ENCODE results near the gene SARDH. TPM values are rescaled to one million over a fixed set of nuclear protein-coding genes. Genes with fewer than 3 reads are reported as not detected.

The SARDH gene
- total and polyA plus RNA-seq, 9 of the 15 experiments (the other 6 are each of a cell fraction or from before 2014, with no cell fraction given): 0.14 TPM; not detected in 8

DNA sequence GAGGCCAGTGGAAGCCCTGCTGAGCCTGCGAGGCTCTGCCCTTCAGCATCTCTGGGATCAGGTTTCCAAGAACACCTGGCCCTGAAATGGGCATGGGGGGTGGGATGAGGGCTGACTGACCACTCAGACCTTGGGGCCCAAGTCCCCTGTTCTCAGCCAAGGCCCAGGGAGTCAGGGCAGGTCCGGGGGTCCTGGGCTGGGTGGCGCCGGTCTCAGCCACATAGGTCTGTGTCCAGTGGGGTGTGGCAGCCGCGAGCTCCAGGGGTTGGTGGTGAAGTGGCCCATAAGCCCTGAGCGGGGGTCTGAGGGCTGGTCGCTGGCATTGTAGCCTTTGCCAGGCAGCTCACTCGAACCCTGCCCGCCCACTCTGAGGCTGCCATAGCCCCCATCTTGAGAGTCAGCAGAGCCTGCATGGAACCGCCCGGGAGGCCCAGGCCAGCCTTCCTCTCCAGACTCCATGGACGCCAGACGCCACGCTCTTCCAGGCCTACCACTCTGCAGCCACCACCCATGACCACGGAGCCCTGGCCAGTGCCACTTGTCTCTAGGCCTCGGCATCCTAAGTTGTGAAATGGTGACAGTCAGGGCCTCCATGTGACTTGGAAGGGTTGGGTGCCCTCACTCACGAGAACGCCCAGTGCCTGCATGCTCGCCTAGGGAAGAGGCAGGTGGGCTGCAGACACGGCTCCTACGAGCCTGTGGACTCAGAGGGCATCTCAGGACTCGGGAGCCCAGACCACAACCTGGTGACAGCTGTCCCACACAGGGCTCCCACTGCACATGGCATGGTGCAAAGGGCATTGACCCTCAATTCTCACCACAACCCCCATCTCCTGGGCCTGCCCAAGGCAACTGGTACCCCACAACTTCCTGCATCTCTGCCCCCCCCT is 108.7 kb downstream of the SARDH start (continued):
- TF ChIP-seq, protein P1, sequence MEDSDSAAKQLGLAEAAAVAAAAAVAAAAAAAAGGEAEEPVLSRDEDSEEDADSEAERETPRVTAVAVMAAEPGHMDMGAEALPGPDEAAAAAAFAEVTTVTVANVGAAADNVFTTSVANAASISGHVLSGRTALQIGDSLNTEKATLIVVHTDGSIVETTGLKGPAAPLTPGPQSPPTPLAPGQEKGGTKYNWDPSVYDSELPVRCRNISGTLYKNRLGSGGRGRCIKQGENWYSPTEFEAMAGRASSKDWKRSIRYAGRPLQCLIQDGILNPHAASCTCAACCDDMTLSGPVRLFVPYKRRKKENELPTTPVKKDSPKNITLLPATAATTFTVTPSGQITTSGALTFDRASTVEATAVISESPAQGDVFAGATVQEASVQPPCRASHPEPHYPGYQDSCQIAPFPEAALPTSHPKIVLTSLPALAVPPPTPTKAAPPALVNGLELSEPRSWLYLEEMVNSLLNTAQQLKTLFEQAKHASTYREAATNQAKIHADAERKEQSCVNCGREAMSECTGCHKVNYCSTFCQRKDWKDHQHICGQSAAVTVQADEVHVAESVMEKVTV (CRISPR knock-in tag; IDR thresholded peaks at IDR 0.05): no peak

- Histone ChIP-seq H3K4me2 (ENCODE audit: insufficient read depth, low read length) (no peak overlapping the region), H3K4me3 (no peak overlapping the region), H3K27me3 (ENCODE audit: control insufficient read depth in 2 of 2, insufficient read depth in 2 of 2, low read length in 2 of 2) (peaks cover 0 to 36% of the 10 kb centered on the region in 2 experiments; a peak in 2 of 5 replicates), H3K27ac (ENCODE audit: extremely low read depth, low read depth, low read length) (no peak overlapping the region), H4K20me1 (replicated peaks; ENCODE audit: control insufficient read depth, insufficient read depth, low read length) (no peaks in the 10 kb centered on the region), H3K36me3 (ENCODE audit: control insufficient read depth, insufficient read depth, low read length) (no peaks in the 10 kb centered on the region), H3K9me1 (ENCODE audit: control insufficient read depth, insufficient read depth, low read length) (no peaks in the 10 kb centered on the region), H3K4me1 (replicated peaks in 1 of 2; ENCODE audit: control insufficient read depth in 2 of 2, insufficient read depth in 2 of 2, low read length in 2 of 2) (0 out of 5 replicates have a peak, but pooled peaks cover 0 to 3% of the 10 kb centered on the region in 2 experiments), H2AFZ (ENCODE audit: low read depth, low read length) (no peak overlapping the region), H3K9me3 (replicated peaks; ENCODE audit: control insufficient read depth, insufficient read depth, low read depth, low read length) (no peaks in the 10 kb centered on the region), H3K79me2 (ENCODE audit: control insufficient read depth, insufficient read depth, low read length) (no peaks in the 10 kb centered on the region), H3K9ac (ENCODE audit: insufficient read depth in 1 of 2, low read depth in 2 of 2, low read length in 2 of 2) (no peak overlapping the region)
- under 1% methylated on average over 8 of the region's 8 CpGs for WGBS (ENCODE audit: insufficient coverage, low coverage, missing lambda C conversion rate)
- DNase-seq (ENCODE audit: extremely low read depth in 1 of 4, low spot score in 3 of 4) (no peak), ATAC-seq (no peak), FAIRE-seq (no peak)
- CTCF ChIA-PET (ENCODE audit: low intra/inter-chr PET ratio): no interaction called here
- POLR2A ChIA-PET: interaction anchor here (0.7 kb wide), 1 partner anchor 628 kb away, joined by 3 read pairs; no protein-coding TSS in a partner anchor
- TF ChIP-seq ZNF197 (CRISPR knock-in tag; IDR thresholded peaks at IDR 0.05; ENCODE audit: low read depth): no peak
- TF ChIP-seq PTRF (tag; IDR thresholded peaks at IDR 0.05): no peak
- no peak for TF ChIP-seq NFATC3 (IDR thresholded peaks at IDR 0.05)
- TF ChIP-seq, protein P2, sequence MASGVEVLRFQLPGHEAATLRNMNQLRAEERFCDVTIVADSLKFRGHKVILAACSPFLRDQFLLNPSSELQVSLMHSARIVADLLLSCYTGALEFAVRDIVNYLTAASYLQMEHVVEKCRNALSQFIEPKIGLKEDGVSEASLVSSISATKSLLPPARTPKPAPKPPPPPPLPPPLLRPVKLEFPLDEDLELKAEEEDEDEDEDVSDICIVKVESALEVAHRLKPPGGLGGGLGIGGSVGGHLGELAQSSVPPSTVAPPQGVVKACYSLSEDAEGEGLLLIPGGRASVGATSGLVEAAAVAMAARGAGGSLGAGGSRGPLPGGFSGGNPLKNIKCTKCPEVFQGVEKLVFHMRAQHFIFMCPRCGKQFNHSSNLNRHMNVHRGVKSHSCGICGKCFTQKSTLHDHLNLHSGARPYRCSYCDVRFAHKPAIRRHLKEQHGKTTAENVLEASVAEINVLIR (CRISPR knock-in tag; IDR thresholded peaks at IDR 0.05): no peak
- TF ChIP-seq, protein P3, sequence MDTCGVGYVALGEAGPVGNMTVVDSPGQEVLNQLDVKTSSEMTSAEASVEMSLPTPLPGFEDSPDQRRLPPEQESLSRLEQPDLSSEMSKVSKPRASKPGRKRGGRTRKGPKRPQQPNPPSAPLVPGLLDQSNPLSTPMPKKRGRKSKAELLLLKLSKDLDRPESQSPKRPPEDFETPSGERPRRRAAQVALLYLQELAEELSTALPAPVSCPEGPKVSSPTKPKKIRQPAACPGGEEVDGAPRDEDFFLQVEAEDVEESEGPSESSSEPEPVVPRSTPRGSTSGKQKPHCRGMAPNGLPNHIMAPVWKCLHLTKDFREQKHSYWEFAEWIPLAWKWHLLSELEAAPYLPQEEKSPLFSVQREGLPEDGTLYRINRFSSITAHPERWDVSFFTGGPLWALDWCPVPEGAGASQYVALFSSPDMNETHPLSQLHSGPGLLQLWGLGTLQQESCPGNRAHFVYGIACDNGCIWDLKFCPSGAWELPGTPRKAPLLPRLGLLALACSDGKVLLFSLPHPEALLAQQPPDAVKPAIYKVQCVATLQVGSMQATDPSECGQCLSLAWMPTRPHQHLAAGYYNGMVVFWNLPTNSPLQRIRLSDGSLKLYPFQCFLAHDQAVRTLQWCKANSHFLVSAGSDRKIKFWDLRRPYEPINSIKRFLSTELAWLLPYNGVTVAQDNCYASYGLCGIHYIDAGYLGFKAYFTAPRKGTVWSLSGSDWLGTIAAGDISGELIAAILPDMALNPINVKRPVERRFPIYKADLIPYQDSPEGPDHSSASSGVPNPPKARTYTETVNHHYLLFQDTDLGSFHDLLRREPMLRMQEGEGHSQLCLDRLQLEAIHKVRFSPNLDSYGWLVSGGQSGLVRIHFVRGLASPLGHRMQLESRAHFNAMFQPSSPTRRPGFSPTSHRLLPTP (IDR thresholded peaks at IDR 0.05; ENCODE audit: borderline replicate concordance, extremely low read depth, insufficient read length): no peak
- in situ Hi-C loops (cut with MboI) (no loop called here), intact Hi-C loops (cut with micrococcal nuclease) (no loop called here)
- BruUV-seq (replicated peaks): no TSS peak
Observed at GRCh38 chr9:133628766-133629165, 109.4 kb downstream of the SARDH start.
